Measurements from ENCODE around the gene EMC1.
"Not testable (repeated sequence)": the region's sequence is repeated elsewhere in the genome, so short reads cannot be mapped to it uniquely, and the experiment has no call there.

The EMC1 gene

GRCh38 chr1:19251305-19252196, at the start of gene EMC1, which contains the start of gene MRTO4:
Gene EMC1 (minus strand): TSS chr1:19251524. CDS start chr1:19251509, 15 bp downstream.
Gene MRTO4 (plus strand): TSS chr1:19251805. CDS start chr1:19251836, 31 bp downstream.
- peak; percentile 92 to 94 for DNase-seq

GRCh38 chr1:19300211-19300610, 48.9 kb upstream of the EMC1 start:
- no peak for DNase-seq

GRCh38 chr1:19294638-19295037, 43.3 kb upstream of the EMC1 start:
- no peak for DNase-seq

- DNase-seq = no peak
Measured at GRCh38 chr1:19289244-19289643, 37.9 kb upstream of the EMC1 start.

GRCh38 chr1:19288324-19289241, 37.3 kb upstream of the EMC1 start, which contains the start of gene AKR7A3:
Gene AKR7A3 (minus strand): TSS chr1:19288770. CDS start chr1:19288709, 61 bp downstream.
- DNase-seq = peak; percentile 68 to 73

GRCh38 chr1:19287436-19288185, 36.3 kb upstream of the EMC1 start:
- DNase-seq = no peak

GRCh38 chr1:19285807-19286206, 34.5 kb upstream of the EMC1 start:
- DNase-seq = not testable (repeated sequence)

- DNase-seq = not testable (repeated sequence)
Measured at GRCh38 chr1:19285366-19285765, 34.0 kb upstream of the EMC1 start.

- no peak for DNase-seq
Measured at GRCh38 chr1:19284881-19285280, 33.6 kb upstream of the EMC1 start.

GRCh38 chr1:19283891-19284290, 32.6 kb upstream of the EMC1 start:
- no peak for DNase-seq

GRCh38 chr1:19274636-19275035, 23.3 kb upstream of the EMC1 start:
- DNase-seq = no peak

GRCh38 chr1:19273844-19274531, 22.7 kb upstream of the EMC1 start:
- DNase-seq = not testable (repeated sequence)

- DNase-seq = no peak
Measured at GRCh38 chr1:19273106-19273843, 22.0 kb upstream of the EMC1 start.

GRCh38 chr1:19272064-19272463, 20.7 kb upstream of the EMC1 start:
- no peak for DNase-seq

GRCh38 chr1:19270343-19270730, 19.0 kb upstream of the EMC1 start:
- not testable (repeated sequence) for DNase-seq

- DNase-seq = not testable (repeated sequence)
Measured at GRCh38 chr1:19269427-19270342, 18.4 kb upstream of the EMC1 start.

- DNase-seq = no peak
Measured at GRCh38 chr1:19268445-19268844, 17.1 kb upstream of the EMC1 start.

GRCh38 chr1:19262744-19263143, 11.4 kb upstream of the EMC1 start:
- DNase-seq = no peak

- no peak for DNase-seq
Measured at GRCh38 chr1:19262047-19262446, 10.7 kb upstream of the EMC1 start.
